T-helper 1 cell treated with Interleukin-12 subunit alpha and Interleukin-12 subunit beta and Interleukin-4 antibody, amounts not matched to agents 30 ng/mL and 1 ng/mL, for 36 hours (primary cell): Measurements from ENCODE around the gene MAPK14. TPM values are rescaled to one million over a fixed set of nuclear protein-coding genes. Genes with fewer than 3 reads are reported as not detected.

Experiments
- intact Hi-C: fragments of 100-400 bp; cut with micrococcal nuclease; formaldehyde crosslinking; loops from one replicate; pipeline ENCODE4 v1.15.1; 2024
- total RNA-seq: library from RNA; stranded (reverse); gene quantifications from 2 replicates; pipeline ENCODE4 v1.2.3, GENCODE V29; 2022

The MAPK14 gene
- total RNA-seq, 1 donor from 2014 or later, result 62.9 TPM

DNA sequence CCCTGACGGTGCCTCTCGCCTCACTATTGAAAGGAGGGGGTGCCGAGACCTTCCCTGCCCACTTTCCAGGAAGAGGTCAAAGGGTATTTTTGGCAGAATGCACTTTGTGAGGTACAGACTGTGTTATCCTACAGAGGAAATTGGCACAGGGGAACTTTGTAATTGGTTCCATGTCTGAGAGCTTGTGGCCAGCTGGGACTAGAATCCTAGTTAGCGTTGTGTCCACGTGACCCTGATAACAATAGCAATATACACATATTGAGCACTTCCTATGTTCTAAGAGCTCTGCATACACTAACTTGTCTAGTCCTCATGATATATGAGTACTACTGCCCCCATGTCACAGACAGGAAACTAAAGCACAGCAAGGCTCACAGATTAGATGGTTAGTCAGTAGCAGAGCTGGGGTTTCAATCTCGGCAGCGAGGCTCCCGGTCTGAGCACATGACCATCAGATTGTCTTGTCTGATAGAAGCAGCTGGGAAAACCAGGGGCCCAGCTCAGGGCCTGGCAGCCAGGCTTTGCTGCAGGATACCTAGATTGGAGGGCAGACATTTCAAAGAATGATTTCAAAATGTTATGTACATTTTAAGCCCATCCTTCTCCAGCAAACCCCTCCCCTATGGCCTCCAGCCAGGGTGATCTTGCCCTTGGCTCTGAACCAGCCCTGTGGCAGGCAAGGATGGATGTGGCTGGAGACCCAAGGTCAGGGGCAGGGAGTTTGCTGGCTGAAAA lies 104.1 kb downstream of the MAPK14 start:
- intact Hi-C loops, result loop anchor here (1.0 to 2.0 kb wide), 3 partner anchors 8 to 104 kb away; partner anchors contain the start of gene MAPK14

GRCh38 chr6:36132246-36132895 lies 104.8 kb downstream of the MAPK14 start:
- intact Hi-C loops, result no loop called here

DNA sequence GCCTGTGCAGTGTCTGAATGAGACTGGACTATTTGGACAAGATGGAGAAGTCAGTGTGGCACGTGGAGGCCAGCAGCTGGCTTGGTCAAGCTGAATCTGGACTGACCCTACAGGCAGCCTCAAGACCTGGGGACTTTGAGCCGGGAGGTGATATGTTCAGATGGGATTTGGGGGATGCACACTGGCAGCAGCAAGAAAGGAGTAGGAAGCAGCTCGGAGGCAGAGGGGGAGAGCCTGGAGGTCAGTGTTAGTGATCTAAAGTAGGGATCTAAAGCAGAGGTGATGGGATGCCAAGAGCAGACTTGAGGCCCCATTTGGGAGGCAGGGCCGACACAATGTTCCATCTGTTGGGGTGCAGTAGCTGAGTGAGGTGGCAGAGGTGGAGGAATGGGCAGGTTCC lies 105.5 kb downstream of the MAPK14 start:
- intact Hi-C loops, result no loop called here

DNA sequence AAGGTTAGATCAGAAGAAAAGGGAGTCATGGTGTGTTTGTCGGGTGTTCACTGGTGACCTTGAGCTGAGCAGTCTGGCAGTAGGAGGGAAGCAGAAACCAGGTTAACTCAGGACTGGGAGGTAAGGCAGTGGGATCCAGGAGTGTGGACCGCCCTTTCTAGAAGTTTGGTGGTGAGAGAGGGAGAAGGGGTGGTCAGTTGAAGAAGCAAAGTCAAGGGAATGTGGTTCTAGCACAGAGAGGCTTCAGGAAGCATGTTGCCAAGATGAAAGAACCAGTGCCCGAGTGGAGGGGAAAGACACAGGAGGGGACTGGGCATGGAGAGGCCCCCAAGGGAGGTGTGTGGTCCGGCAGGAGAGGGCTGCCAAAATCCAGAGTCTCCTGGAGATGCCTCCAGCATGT lies 106.3 kb downstream of the MAPK14 start:
- intact Hi-C loops, result no loop called here

DNA sequence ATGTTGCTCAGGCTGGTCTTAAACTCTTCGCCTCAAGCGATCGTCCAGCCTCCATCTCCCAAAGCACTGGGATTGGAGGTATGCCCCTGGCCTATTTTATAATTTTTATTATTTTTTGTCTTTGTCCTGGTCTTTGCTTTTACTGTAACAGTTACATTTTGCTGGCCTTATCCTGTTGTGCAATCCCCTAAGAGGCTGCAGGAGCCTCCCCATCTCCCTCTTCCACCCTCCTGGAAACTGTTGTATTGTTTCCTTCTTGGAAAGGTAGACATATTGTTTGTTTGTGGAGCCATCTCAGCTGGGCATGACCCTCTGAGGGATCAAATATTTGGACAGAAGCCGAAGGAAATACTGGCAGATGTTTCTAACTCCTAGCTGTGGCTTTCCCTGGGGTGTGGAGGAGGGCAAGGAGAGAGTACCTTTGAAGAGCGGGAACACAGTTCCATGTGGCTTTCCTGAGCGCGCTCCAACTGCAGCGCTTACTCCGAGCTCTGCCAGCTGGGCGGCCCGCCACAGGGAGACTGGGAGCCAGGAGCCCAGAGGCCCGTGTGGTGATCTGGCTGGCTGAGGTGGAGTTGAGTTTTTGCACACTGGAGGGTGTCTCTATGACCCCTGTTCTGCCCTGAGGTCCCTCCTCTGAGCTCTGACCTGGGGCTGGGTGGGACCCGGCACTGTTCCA lies 107.6 kb downstream of the MAPK14 start:
- intact Hi-C loops, result no loop called here

DNA sequence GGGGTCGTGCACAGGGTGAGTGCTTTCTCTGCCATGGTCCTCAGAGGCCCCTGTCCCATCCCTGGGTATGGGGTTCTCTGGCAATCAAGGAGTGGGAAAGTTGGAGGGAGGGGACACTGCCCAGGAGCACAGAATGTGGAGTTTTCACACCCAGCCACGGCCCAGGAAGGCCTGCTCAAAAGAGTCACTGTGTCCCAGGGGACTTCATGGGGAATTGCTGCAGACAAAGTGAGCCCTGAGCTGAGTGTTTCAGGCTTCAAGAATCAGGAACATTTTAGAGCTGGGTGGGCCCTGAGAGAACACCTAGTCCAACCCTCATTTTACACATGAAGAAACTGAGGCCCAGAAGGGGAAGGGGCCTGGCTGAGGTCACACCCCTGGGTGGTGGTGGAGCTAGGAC lies 108.4 kb downstream of the MAPK14 start:
- intact Hi-C loops, result no loop called here

GRCh38 chr6:36136551-36136950 lies 108.9 kb downstream of the MAPK14 start:
- intact Hi-C loops, result no loop called here

- intact Hi-C loops, result no loop called here
Measured at GRCh38 chr6:36138667-36139066, 111.1 kb downstream of the MAPK14 start.

DNA sequence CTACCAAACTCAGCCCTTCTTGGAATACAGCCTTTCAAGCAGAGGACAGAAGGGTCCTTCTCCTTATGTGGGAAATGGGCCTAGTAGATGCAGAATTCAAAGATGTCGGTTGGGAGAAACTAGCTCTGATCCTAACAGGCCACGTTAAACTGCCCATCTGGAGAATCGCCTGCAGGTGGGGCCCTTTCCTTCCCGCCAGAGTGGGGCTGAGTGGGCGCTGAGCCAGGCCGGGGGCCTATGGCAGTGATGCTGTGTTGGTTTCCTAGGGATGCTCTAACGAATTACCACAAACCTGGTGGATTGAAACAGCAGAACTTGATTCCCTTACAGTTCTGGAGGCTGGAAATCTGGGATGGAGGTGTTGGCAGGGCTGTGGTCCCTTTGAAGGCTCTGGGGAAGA lies 111.8 kb downstream of the MAPK14 start:
- intact Hi-C loops, result no loop called here

- intact Hi-C loops, result no loop called here
Measured at GRCh38 chr6:36139991-36140710, 112.5 kb downstream of the MAPK14 start.

DNA sequence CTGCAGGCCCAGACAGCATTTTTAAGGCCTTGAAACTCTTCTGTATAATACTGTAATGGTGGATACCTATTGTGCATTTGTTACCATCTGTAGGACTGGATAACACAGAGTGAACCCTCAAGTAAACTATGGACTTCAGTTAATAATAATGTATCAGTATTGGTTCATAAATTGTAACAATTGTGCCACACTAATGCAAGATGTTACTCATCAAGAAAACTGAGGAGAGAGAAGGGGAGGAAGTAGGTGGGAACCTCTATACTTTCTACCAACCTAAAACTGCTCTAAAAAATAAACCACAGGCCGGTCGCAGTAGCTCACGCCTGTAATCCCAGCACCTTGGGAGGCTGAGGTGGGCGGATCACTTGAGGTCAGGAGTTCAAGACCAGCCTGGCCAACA lies 113.5 kb downstream of the MAPK14 start:
- intact Hi-C loops, result no loop called here

- intact Hi-C loops, result no loop called here
Measured at GRCh38 chr6:36141961-36142360, 114.4 kb downstream of the MAPK14 start.

DNA sequence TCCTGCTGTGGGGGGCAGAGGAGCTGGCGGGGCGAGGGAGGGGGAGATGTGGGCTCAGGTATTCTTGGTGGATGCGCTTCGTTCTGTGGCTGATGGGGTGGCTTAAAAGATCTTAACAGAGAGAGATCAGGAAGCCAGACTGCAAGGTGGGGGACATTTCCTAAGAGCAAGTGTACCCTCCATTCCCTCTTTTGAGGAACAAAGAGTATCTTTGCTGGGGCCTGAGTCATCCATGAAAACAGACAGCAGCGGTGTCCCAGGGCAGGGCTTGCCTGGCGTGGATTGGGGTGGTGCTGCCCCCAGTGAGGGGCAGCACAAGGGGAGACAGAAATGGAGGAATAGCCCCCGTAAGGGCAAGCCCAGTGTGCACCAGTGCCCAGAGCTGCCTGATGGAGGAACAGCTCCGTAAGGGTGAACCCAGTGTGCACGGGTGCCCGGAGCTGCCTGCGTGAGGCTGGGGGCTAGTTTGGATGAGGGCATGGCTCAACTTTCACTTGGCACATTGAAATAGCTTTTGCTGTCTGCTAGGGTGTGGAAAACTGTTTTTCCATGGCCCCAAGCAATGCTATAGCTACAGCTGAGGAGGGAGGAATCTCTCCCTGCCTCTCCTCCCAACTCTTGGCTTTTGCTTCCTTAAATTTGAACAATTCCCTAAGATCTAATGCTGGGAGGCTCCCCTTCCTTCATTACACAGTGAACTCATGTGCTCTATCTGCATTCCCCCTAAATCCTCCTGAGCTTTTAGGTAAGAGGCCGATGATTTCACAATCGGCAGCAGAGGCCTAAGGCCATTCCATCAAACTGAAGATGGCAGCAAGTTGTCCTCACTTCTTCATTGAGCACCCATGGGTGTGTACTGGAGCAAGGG lies 115.6 kb downstream of the MAPK14 start:
- intact Hi-C loops, result no loop called here

DNA sequence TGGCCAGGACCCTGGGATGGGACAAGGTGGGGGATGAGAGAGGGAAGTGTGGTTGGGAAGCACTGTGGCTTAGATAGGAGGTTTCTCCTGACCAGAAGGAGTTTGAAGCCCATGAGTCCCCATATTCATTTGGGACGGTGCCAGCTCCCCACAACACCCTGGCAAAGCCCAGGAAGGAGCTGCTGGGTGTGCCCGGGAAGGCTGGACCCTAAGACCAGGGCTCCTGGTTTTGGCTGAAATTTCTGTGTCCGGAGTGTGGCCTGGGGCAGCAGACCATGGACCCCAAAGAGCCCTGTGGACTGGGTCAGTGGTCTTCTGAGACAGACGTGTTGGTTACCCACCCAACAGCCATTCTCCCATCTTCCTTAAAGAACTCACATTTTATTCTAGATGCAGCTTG lies 117.9 kb downstream of the MAPK14 start:
- intact Hi-C loops, result no loop called here

GRCh38 chr6:36147294-36147693 lies 119.7 kb downstream of the MAPK14 start:
- intact Hi-C loops, result no loop called here

DNA sequence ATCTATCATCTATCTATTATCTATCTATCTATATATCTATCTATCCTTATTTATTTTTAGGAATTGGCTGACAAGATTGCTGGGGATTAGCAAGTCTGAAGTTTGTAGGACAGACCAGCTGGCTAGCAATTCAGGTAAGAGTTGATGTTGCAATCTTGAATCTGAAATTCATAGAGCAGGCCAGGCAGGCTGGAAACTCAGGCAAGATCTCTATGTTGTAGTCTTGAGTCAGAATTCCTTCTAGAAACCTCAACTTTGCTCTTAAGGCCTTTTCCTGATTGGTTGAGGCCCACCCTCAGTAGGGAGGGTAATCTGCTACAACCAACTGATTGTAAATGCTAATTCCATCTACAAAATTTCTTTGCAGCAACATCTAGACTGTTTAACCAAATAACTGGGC lies 121.9 kb downstream of the MAPK14 start:
- intact Hi-C loops, result no loop called here

DNA sequence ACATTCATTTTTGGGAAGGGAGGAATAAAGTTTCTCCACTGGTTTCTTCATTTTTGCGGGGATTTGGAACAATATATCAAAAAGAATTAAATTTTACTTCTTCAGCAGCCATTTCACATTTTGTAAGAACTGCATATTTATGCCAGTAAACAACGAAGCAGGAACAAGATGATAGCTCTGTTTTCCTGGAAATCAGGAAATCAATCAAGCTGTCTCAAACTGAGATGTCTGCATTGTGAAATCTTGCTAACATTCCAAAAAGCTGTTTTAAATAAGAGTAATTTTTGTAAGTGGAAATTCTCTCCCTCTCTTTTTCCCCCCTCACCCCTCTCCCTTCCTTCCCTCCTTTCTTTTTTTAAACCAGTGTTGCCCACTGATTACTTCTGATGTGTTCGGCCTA lies 122.7 kb downstream of the MAPK14 start:
- intact Hi-C loops, result no loop called here

GRCh38 chr6:36154286-36154685 lies 126.7 kb downstream of the MAPK14 start:
- intact Hi-C loops, result no loop called here

DNA sequence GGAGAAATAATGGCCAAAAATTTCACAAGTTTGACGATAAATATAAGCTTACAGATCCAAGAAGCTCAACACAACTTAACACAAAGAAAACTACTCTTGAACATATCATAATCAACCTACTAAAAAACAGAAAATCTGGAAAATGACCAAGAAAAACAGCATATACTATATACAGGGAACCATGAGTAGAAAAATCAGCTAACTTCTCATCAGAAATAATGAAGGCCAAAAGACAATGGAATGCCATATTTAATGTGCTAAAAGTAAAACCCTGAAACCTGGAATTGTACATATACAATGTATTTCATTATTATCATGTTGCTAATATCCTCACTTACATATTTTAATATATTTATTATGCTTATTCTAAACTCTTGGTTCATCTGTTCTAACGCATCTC lies 128.1 kb downstream of the MAPK14 start:
- intact Hi-C loops, result no loop called here

DNA sequence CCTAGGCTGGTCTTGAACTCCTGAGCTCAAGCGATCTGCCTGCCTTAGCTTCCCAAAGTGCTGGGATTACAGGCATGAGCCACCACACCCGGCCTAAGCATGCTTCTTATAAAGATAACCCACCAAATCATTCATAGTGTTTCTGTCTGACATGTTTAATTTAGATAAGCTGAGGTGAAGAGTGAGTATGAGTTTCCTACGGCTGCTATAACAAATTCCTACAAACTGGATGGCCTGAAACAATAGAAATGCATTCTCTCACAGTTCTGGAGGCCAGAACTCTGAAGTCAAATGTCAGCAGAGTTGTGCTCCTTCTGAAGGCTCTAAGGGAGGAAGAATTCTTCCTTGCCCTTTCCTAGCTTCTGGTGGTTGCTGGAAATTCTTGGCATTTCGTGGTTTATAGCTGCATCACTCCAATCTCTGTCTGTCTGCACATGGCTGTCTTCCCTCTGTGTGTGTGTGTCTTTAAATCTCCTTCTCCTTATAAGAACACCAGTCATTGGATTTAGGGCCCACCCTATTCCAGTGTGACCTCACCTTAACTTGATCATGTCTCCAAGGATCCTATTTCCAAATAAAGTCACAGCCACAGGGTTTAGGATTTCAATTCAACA lies 132.6 kb downstream of the MAPK14 start:
- intact Hi-C loops, result no loop called here
